ENCODE data around the gene KRTAP22-2.

- TF ChIP-seq CTCF (conservative IDR thresholded peaks at IDR 0.05 in 1 of 2, IDR thresholded peaks at IDR 0.05 in 1 of 2; ENCODE audit: extremely low read depth in 1 of 2, insufficient read depth in 1 of 2, low read depth in 1 of 2, low read length in 2 of 2) = no peak
- TF ChIP-seq EZH2 (IDR thresholded peaks at IDR 0.05; ENCODE audit: borderline replicate concordance, low read length) = no peak
Measured at GRCh38 chr21:30561264-30561895, 28.8 kb downstream of the KRTAP22-2 start, which contains the start of gene KRTAP19-7.

Measured in mammary epithelial cell (primary cell).